ENCODE measurements around the gene PLEKHA3.
A peak's percentile ranks its signal among the peaks of the same experiment; 100 is the strongest.
"Not testable (repeated sequence)": the region's sequence is repeated elsewhere in the genome, so short reads cannot be mapped to it uniquely, and the experiment has no call there.

PLEKHA3 gene

GRCh38 chr2:178517496-178517895 is 37.2 kb downstream of the PLEKHA3 start:
- TF ChIP-seq MYC (IDR thresholded peaks at IDR 0.05; ENCODE audit: low read depth, low read length) (no peak), POLR2A (IDR thresholded peaks at IDR 0.05; ENCODE audit: extremely low read depth, insufficient read length) (no peak), MAX (IDR thresholded peaks at IDR 0.05; ENCODE audit: low read depth, low read length) (no peak), CTCF (IDR thresholded peaks at IDR 0.05; ENCODE audit: low read depth, low read length) (no peak)
- H3K4me3 ChIP-seq (ENCODE audit: low read depth, low read length) = no peak overlapping the region
- no peak for DNase-seq (ENCODE audit: low read depth)

- H3K4me3 ChIP-seq (ENCODE audit: low read depth, low read length) = no peak overlapping the region
- no peak for DNase-seq (ENCODE audit: low read depth)
- TF ChIP-seq MAX (IDR thresholded peaks at IDR 0.05; ENCODE audit: low read depth, low read length) (no peak), POLR2A (IDR thresholded peaks at IDR 0.05; ENCODE audit: extremely low read depth, insufficient read length) (no peak), CTCF (IDR thresholded peaks at IDR 0.05; ENCODE audit: low read depth, low read length) (no peak), MYC (IDR thresholded peaks at IDR 0.05; ENCODE audit: low read depth, low read length) (no peak)
Measured at GRCh38 chr2:178521304-178522150, 41.3 kb downstream of the PLEKHA3 start.

GRCh38 chr2:178522950-178523595 is 42.8 kb downstream of the PLEKHA3 start:
- TF ChIP-seq CTCF (IDR thresholded peaks at IDR 0.05; ENCODE audit: low read depth, low read length) (peak; percentile 74), MAX (IDR thresholded peaks at IDR 0.05; ENCODE audit: low read depth, low read length) (peak; percentile 78), MYC (IDR thresholded peaks at IDR 0.05; ENCODE audit: low read depth, low read length) (peak; percentile 66; the same call in 1 of the 2 replicates), POLR2A (IDR thresholded peaks at IDR 0.05; ENCODE audit: extremely low read depth, insufficient read length) (peak; percentile 85)
- H3K4me3 ChIP-seq (ENCODE audit: low read depth, low read length) = peak overlapping the region; percentile 93
- peak; percentile 93 for DNase-seq (ENCODE audit: low read depth)

- peak overlapping the region; percentile 93 for H3K4me3 ChIP-seq (ENCODE audit: low read depth, low read length)
- DNase-seq (ENCODE audit: low read depth) = peak; percentile 32
- TF ChIP-seq MYC (IDR thresholded peaks at IDR 0.05; ENCODE audit: low read depth, low read length) (no peak), MAX (IDR thresholded peaks at IDR 0.05; ENCODE audit: low read depth, low read length) (no peak), CTCF (IDR thresholded peaks at IDR 0.05; ENCODE audit: low read depth, low read length) (no peak), POLR2A (IDR thresholded peaks at IDR 0.05; ENCODE audit: extremely low read depth, insufficient read length) (no peak)
Measured at GRCh38 chr2:178523596-178524134, 43.4 kb downstream of the PLEKHA3 start.

- H3K4me3 ChIP-seq (ENCODE audit: low read depth, low read length); DNase-seq (ENCODE audit: low read depth): not testable (repeated sequence)
Measured at GRCh38 chr2:178525010-178525409, 44.8 kb downstream of the PLEKHA3 start.

GRCh38 chr2:178525460-178525859 is 45.2 kb downstream of the PLEKHA3 start:
- peak overlapping the region; percentile 17 for H3K4me3 ChIP-seq (ENCODE audit: low read depth, low read length)
- not testable (repeated sequence) for DNase-seq (ENCODE audit: low read depth)

Measured in NB4 (cell line).